GM21825 (cell line): ENCODE data around the gene LAPTM5.
"Not testable (repeated sequence)": the region's sequence is repeated elsewhere in the genome, so short reads cannot be mapped to it uniquely, and the experiment has no call there.

ENCODE experiments used
- ATAC-seq: cut with Tn5 transposase; IDR thresholded peaks from one replicate; pipeline ENCODE4 v1.9.1; 2021; ENCODE audit warnings: mild to moderate bottlenecking, moderate library complexity; ENCODE audit not compliant: unreplicated experiment

The LAPTM5 gene

GRCh38 chr1:30771005-30771404, 13.4 kb upstream of the LAPTM5 start:
- ATAC-seq: no peak

DNA sequence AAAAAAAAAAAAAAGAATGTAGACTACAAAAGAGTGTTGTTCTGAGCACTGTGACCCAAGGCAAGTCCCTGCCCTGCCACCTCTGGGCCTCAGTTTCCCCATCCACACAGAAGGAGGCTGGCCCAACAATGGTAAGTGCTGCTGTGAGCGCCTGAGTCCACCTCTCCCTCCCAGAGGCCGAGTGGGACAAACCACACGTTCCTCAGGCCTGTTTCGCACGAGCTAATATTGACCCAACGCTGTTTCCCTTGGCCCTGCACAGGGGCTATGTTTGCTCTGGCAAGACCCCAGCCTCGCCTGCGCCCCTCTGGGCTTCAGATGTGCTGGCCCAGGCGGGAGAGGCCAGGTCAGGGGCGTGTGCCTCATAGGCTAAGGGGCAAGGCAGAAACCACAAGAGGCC, 12.6 kb upstream of the LAPTM5 start:
- ATAC-seq: no peak

GRCh38 chr1:30768830-30769718, 11.5 kb upstream of the LAPTM5 start:
- ATAC-seq: no peak

DNA sequence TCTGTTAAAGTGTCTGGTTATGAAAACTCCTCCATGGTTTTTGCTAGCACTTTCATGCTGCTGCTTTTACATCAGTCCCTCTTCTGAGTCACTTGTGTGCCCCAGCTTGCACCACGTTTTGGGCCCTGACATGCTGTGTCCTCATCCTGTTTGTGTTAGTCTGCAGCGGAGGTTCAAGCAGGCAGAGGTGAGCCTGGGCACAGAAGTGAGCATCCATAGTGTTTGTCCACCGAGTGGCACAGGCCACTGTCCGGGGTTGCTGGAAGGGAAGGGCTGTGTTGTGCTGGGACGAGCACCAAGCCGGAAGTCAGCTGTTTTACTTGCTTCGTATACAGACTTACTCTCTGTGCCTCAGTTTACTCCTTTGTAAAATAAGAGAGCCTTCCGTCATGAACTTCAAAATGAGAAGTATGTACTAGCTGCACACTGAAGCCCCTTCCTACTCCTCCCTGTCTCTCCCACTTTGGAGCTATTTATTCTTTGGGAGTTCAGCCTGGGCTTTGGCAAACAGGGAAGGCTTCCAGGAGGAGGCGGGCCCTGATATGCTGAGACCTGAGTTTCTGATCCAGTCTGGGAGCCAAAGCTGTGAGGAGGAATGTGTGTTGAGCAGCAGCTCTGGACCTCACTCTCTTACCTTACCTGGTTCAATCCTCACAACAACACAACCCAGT, 10.7 kb upstream of the LAPTM5 start:
- no peak for ATAC-seq

- ATAC-seq: not testable (repeated sequence)
Observed at GRCh38 chr1:30766948-30767347, 9.4 kb upstream of the LAPTM5 start.

GRCh38 chr1:30765556-30766434, 8.2 kb upstream of the LAPTM5 start:
- ATAC-seq: no peak

DNA sequence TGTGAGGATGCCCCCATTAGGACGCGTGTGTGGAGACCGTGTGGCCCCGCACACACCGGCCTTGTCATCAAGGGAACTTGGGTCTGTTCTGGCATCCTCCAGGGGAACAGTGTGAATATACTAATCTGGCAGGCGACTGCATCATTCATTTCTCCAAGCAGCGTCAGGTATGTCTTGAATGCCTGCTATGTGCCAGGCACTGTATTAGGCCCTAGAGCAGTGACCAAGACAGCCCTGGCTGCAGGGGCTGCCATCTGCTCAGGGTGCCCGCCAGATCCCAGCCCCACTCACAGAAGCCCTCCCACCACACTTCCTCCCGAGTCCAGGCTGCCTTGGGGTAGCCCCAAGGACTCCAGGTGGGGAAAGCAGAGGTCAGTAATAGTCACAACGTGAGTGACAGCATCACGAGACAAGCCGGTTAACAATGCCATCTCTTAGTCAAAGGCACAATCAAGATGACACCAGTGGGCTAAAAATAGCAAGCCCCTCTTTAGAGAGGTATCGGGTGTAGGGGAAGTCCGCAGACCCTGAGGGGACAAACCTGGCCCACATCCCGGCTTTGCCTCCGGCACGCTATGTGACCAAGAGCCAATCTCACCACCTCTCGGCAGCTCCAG, 7.5 kb upstream of the LAPTM5 start:
- ATAC-seq: peak; percentile 37

DNA sequence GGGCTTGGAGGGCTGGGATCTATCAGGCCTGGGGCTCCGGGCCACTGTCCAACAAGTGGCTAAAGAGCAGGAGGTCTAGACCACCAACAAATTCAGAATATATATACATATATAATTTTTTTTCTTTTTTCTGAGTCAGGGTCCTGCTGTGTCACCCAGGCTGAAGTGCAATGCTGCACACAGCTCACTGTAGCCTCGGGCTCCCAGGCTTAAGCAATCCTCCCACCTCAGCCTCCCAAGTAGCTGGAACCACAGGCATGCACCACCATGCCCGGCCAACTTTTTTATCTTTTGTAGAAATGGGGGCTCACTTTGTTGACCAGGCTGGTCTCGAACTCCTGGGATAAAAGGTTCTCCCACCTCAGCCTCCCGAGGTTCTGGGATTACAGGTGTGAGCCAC, 6.8 kb upstream of the LAPTM5 start:
- no peak for ATAC-seq

- no peak for ATAC-seq
Observed at GRCh38 chr1:30763651-30764248, 6.2 kb upstream of the LAPTM5 start.

GRCh38 chr1:30762930-30763650, 5.5 kb upstream of the LAPTM5 start:
- no peak for ATAC-seq

- ATAC-seq: no peak
Observed at GRCh38 chr1:30762152-30762929, 4.8 kb upstream of the LAPTM5 start.

DNA sequence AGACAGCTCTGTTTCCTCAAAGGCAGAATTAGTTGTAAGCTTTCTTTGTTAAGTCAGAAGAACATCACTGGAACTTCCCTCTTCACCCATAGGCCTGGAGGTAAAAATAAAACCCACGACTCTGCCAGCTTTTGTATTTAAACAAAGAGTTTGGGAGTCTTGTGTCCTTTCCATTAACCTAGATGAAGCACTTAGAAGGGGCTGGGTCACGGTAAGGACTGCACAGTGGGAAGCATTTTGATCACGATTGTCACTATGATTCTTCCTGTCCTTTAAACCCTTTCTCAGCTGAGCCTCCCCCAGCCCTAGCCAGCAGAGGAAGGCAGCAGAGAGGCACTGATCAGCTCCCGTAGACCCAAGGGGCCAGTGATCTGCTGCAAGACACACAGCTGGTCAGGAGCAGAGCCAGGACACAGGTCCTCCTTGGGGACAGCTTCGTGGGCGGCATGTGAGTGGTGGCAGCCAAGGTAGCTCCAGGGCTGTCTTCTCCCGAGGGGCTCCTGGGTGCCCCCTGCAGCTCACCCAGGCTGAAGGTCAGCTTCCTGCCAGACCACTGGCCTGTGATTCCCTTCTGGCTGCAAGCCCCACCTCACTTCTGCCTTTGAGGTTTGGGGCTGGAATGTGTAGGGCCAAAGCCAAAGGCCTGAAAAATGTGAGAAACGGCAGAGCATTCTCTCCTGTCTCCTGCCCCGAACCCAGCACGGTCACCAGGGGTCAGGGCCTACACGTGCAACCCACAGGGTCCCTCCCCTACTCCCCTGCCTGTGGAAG, 4.0 kb upstream of the LAPTM5 start:
- no peak for ATAC-seq

DNA sequence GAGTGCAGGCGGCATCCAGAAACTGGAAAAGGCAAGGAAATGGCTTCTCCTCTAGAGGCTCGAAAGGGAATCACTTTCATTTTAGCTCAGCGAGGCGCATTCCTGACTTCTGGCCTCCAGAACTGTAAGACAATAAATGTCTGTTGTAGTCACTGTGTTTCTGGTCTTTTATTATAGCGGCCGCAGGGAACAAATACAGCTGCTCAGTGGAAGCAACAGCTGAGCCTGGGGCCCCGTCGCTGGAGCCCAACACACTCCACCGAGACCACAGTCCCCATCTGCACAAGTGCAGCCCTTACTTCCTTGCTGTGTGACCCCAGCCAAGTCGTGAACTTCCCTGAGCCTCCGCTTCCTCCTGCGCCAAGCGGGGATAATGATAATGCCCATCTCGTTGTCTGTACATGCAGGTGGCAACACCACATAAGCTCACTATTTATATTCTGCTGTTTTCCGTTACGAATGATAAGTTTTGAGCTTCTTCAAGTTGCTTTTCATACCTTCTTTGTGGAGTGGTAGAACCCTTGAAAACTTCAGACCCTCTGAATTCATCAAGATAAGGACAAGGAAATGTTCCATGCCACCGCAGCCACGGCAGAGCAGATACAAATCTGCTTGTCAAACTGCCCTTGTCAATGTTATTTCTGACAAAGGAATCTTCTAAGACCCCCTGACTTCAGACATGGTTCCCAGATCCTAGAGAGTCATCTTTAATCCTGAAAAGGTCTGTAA, 3.2 kb upstream of the LAPTM5 start:
- ATAC-seq: no peak

GRCh38 chr1:30759718-30760281, 2.2 kb upstream of the LAPTM5 start:
- ATAC-seq: no peak

DNA sequence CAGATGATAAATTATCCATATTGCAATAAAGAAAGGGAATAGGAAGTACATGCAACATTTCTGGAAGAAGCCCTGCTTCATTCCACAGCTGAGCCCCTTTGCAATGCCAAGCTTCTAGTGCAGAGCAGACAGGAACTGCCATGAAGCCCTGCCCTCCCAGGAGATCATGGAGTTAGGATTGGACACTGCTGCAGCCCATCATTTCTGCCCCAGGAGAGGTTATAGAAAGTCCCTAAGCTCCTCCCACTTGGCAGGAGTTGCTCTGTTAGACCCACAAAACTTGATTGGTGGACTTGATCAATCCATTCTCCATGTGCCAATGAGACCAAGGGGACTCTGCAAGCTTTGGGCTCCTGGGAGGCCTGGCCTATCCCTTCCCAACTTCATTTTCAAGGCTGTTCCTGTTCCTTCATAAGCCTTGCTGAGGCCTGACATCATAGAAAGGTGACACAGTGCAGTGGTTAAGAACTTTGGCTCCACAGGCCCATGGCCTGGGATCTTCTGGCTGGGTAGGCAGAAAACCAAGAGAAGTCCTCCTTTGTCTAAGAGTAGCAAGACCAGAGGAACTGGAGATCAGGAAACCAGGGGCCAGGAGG, 1.3 kb upstream of the LAPTM5 start:
- no peak for ATAC-seq

DNA sequence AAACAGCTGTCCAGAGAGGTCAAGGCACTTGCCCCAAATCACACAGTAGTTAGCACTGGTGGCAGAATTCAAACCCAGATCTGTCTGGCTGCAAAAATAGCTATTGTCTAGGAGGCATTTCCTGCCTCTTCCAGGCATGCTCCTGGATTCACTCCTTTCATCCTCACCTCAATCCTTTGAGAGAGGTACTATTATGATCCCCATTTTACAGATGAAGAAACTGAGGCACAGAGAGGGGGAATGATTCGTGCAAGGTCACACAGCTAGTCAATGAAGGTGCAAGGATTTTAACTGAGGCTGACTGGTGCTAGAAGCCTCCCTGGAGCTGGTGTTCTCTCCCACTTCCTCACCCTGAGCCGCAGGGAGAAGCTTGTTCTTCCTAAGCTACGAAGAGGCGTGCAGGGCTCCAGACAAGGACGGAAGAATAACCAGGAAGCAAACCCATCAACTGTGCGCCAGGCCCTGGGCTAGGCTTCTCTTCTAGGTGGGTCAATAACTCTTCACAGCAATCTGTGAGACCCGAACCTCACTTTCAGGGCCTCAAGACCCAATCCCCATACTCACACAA, 631 bp upstream of the LAPTM5 start:
- ATAC-seq: no peak
